Bronchial epithelial cell (primary cell): ENCODE data around the gene PTPN20. TPM values are rescaled to one million over a fixed set of nuclear protein-coding genes. Genes with fewer than 3 reads are reported as not detected.
"Not testable (repeated sequence)": the region's sequence is repeated elsewhere in the genome, so short reads cannot be mapped to it uniquely, and the experiment has no call there.

Experiments
- DNase-seq: peaks from one replicate; pipeline ENCODE4 v3.0.0-alpha.2; 2010; ENCODE audit warnings: low read depth
- FAIRE-seq: peaks from 2 replicates; lab custom pipeline; 2011; peaks lifted over from hg19 to GRCh38; lab: Jason Lieb, UNC
- H3K27me3 ChIP-seq: 2 replicates; pipeline ENCODE4 v1.5.1; 2011; ENCODE audit warnings: low read length; ENCODE audit not compliant: control insufficient read depth, insufficient read depth
- H3K36me3 ChIP-seq: 2 replicates; pipeline ENCODE4 v1.5.1; 2011; ENCODE audit warnings: low read length; ENCODE audit not compliant: control insufficient read depth, insufficient read depth
- H3K4me3 ChIP-seq: 2 replicates; pipeline ENCODE4 v1.5.1; 2011; ENCODE audit warnings: mild to moderate bottlenecking, low read depth, low read length, control low read depth
- total RNA-seq: library from RNA; depleted of rRNA; stranded (reverse); fragments of >200 nt; gene quantifications from 2 replicates; pipeline ENCODE4 v1.2.1, GENCODE V29; 2014

Gene PTPN20, protein sequence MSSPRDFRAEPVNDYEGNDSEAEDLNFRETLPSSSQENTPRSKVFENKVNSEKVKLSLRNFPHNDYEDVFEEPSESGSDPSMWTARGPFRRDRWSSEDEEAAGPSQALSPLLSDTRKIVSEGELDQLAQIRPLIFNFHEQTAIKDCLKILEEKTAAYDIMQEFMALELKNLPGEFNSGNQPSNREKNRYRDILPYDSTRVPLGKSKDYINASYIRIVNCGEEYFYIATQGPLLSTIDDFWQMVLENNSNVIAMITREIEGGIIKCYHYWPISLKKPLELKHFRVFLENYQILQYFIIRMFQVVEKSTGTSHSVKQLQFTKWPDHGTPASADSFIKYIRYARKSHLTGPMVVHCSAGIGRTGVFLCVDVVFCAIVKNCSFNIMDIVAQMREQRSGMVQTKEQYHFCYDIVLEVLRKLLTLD
- 2.1 and 2.9 TPM in 2 replicates for total RNA-seq

DNA sequence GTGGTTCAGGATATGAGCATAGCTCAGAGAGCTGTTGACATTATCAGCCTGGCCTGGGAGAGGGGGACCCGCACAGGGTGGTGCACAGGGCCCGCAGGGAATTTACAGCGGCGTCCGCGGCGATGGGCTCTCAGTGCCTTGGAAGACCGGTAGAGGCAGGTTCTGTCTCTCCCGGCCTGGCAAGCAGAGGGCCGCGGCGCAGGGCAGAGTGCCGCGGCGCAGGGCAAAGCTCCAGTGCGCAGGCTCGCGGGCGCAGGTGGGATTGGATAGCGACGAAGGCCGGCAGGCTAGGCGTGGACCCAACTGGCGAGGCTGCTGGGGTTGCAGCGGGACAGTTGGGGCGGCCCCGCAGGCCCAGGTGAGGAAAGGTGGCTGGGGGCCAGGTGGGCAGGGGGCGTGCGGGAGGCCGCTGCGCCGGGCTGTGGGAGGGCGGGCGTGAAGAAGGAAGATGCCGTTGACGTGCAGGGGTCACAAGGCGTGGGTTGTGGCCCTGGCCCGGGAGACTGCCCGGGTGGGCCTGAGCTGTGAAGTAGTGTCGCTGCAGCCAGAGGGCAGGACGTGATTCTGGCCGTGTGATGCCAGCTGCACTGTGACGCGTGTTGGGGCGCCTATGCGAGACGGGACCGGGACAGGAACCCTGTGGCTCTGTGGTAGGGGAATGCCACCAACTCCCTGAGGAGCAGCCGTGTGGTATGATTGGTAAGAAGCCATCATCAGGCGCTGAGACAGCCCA is at the start of gene PTPN20:
TSS of gene PTPN20 (plus strand) at position 285 of the 733 bp plus-strand sequence. CDS start 21,072 bp downstream, outside the sequence.
- not testable (repeated sequence) for H3K4me3 ChIP-seq, H3K27me3 ChIP-seq, FAIRE-seq, H3K36me3 ChIP-seq
- peak; percentile 3 for DNase-seq

DNA sequence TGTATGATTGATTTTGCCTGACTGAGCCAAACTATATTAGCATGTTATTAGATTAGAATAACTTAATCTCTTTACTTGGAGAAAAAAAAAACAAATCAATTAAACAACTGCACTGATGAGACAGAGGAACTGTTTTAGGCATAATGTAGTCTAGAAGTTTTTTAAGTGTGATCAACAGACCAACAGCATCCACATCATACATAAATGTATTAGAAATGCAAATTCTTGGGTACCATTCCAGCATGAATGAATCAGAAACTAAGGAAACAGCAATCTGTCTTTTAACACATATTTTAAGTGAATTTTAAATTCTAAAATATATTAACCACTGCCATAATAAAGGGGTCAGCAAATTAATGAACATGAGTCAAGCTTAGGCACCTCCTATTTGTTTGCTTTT is 41.5 kb upstream of the PTPN20 start:
- not testable (repeated sequence) for H3K4me3 ChIP-seq, H3K36me3 ChIP-seq, DNase-seq, FAIRE-seq, H3K27me3 ChIP-seq

DNA sequence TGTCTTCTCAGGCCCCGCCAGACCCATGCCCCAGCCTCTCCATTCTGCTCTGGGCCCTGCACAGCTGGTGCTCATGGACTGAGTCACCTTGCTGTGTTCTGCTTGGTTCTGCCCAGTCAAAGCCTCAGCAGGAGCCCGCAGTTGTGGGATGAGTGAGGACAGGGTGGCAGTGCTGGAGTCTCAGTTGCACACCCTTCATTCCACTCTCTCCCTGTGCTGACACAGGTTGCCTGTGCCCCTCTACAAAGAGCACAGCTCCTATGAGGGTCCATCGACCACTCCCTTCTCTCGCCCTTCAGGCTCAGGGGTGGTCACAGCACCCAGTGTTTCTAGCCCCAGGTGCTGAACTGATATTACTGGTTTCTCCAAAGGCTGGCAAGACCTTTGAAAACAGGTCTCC is 39.6 kb upstream of the PTPN20 start:
- H3K4me3 ChIP-seq, DNase-seq, FAIRE-seq, H3K27me3 ChIP-seq, H3K36me3 ChIP-seq: not testable (repeated sequence)

DNA sequence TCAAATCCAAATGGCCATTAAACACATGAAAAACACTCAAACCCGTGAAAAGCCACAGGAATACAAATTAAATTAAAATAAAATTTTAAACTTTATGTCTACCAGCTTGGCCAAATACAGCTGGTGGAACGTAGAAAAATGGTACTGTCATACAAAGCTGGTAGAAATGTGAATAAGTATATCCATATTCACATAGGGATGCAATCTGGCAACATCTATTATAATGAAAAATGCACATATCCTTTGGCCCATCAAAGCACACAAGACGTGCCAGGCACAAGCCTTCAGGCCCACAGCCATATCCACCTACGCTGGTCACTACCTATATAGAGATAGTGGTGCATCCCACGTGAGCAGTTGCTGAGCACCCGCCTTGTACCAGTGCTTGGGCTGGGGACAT is 35.9 kb upstream of the PTPN20 start:
- FAIRE-seq, result not testable (repeated sequence)

DNA sequence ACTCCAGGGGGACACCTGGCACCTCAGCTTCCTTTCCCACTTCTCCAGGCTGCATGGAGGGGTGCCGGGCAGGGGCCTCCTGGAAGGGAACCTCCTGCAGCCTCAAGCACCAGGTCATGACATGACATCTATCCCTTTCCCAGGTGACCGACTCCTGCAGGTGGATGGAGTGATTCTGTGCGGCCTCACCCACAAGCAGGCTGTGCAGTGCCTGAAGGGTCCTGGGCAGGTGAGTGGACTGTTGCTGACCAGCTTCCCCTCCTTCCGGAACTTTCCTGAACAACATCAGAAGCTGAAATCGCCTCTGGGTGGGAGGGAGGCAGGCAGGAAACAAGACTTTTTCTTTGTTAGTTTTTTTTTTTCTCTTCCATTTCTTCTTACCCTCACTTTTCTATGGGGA is 34.5 kb upstream of the PTPN20 start:
- not testable (repeated sequence) for H3K4me3 ChIP-seq, H3K27me3 ChIP-seq, H3K36me3 ChIP-seq, DNase-seq, FAIRE-seq

More for the DNA sequence above, 35.9 kb upstream of the PTPN20 start:
- not testable (repeated sequence) for H3K4me3 ChIP-seq, H3K27me3 ChIP-seq, DNase-seq, H3K36me3 ChIP-seq

DNA sequence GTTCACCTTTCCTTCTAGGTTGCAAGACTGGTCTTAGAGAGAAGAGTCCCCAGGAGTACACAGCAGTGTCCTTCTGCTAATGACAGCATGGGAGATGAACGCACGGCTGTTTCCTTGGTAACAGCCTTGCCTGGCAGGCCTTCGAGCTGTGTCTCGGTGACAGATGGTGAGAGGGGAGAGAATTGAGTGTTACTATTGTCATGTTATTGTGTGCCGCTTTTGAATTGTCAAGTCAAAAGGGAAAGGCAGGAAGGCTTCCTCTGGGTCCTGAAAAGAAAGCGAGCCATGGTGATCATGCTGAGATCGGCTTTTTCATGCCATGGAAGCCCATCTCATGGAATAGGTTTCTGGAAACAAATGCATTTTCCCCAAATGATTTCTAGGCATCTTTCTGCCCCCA is 32.5 kb upstream of the PTPN20 start:
- not testable (repeated sequence) for FAIRE-seq, H3K4me3 ChIP-seq, DNase-seq, H3K36me3 ChIP-seq, H3K27me3 ChIP-seq

DNA sequence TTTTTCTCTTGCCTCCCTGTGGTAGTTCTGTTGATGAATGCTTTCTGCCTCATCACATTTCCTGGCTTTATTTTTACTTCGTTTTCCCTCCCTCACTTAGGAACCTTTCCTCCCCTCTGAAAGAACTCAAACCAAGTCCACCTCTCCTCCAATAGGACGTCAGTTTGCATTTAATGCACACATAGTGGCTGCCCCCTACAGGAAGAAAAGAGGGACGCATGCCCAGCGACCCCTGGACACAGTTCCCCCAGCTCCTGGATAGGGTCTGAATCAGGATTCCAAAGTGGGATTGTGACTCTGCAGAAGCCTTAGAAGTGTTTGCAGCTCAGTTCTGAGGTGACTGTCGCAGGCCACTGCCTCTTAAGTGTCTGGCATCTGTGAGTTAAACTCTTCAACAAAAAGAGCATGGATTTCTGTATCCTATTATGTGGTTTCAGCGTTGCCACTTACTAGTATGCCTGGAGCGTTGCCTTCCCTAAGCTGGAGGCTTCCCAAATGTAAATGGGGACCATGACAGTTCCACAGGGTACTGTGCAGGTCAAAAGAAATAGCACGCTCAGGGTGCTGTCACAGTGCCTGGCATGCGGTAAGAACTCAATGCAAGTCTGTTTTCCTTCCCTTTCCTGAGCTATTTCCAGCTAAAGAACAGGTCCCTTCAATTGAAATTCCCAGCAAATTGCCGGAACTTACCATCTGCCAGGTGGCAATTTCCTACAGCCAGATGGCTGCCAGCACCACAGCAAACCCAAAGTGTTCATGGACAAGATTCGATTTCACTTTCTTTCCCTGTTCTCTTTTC is 20.2 kb upstream of the PTPN20 start:
- DNase-seq, H3K4me3 ChIP-seq, H3K27me3 ChIP-seq, FAIRE-seq, H3K36me3 ChIP-seq: not testable (repeated sequence)

DNA sequence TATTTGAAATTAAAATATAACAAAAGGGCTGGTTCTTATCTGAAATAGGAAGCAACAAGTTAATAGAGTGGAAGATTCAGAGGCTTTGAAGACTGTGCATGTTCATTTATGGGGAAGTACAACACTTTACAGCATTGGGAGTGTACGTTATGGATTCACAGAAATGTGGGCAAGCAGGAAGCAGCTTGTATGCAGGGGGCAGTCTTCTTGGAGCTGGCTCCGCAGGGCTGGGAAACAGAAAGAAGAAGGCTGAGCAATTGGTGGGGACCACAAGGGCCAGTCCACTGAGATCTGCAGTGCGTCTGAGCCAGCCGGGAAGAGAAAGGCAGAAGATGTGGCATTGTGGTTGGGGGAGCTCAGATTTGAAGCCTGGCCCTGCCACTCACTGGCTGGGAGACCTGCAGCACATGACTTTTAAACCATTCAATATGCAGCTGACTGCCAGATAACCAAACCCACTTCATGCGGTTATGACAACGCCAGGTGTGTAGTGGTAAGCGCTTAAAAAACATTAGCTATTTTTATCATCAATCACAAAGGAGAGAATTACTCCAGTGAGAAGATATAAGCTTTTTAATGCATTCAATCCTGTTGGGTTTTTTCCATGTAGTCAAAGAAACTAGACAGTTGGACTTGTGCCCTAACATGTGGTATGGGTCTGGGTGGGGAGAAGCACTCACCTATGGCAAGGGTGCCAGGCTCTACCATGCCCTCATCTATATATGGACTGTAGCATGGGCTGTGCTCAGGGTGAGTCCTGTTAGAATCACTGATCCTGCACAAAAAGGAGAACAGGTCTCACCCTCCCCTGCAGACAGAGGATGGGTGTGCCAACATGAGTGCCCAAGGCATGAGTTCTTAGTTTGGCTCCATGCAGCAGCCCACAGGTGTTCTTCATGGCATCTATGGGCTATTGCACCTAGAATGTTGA is 14.2 kb upstream of the PTPN20 start:
- FAIRE-seq, H3K36me3 ChIP-seq, H3K27me3 ChIP-seq, DNase-seq, H3K4me3 ChIP-seq: not testable (repeated sequence)

DNA sequence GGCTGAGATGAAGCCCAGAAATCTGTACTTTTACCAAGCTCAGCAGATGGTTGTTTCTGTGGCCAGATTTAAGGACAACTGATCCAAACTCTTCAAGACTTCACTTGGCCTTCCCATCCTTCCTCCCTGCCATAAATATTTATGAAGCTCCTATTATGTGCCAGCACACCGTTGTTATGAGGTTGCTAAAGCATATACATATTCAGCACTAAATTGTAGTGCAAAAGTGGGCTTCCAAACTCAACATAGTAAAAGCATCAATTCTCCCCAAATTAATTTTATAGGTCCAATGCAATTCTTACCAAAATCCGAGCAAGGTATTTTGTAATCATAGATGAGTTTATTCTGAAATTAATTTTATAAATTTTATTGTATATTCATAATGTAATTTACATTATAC is 10.0 kb upstream of the PTPN20 start:
- H3K27me3 ChIP-seq, H3K4me3 ChIP-seq, FAIRE-seq, H3K36me3 ChIP-seq, DNase-seq: not testable (repeated sequence)

DNA sequence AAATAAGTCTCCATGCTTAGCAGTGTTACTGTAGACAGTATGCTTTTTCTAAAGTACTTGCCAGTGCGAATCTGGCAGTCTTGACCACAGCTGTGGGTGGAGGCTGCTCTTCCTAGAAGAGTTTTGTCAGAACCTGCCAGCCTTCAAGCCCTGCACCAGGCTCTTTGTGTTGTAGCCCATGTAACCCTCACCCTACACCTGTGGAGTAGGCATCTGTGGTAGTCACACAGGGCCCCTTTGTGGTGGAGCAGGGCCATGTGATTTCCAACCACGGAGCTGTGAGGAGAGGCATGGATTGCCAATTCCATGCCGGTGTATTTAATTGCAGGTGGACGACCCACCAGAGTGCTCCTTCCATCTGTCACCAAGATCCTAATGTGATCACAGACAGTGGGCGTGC is 7.4 kb upstream of the PTPN20 start:
- DNase-seq, H3K4me3 ChIP-seq, FAIRE-seq, H3K36me3 ChIP-seq, H3K27me3 ChIP-seq: not testable (repeated sequence)

DNA sequence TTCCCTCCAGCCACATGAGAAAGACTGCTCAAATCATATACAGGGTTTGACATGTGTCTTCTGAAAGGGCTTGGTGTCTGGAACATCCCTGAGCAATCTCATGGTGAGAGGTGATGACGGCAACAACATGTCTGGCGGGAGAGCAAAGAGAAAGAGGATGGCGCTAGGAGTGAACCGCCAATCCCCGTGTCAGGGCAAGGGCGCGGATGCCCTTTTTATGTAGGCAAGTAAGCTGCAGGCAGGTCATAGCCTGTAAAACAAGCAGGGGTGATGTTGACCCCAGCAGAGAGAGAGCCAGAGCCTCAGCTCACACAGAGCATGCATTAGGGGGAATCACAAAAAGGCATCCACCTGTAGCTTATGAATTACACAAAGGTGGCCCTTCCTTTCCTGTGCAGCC is 4.9 kb upstream of the PTPN20 start:
- not testable (repeated sequence) for H3K4me3 ChIP-seq, H3K36me3 ChIP-seq, DNase-seq, H3K27me3 ChIP-seq, FAIRE-seq

DNA sequence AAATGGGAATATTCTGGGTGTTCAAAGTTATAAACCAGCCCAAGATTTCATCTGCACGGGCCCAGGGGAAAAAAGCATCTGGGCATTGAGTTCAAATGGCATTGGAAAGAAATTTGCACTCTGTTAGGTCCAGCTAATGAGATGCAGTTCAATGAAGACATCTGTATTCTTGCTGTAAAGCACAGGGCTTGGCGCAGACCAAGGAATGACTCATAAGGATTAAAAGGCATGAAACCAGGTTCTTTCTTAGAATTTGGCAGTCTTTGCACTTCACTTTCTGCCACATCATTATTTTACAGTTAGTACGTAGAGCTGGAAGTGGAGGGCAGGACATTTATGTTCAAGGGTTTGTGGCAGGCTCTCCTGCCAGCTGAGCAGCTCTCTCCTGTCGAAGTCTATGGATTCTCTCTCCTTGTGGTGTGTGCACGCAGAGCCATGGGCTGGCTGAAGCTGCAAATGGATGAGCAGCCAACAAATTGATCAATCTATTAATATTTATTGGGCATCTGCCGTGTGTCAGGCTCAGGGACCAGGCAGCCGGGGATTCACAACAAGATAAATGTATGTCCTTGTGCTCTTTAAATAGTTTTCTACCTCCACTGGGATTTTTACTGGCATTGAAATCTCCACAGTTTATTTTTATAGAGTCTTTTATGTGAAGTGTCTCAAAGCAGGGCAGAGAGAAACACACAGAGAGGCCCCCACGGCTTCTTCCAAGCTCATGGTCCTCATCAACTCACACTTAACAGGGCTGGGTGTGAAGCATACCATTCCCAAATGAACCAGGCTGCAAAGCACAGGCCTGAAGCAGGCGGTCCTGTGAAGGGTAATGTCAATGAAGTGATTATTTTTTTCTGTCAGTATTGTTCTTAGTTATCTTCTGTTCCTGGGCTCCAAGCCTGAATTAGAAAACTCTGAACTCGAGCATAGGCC is 3.8 kb upstream of the PTPN20 start:
- not testable (repeated sequence) for FAIRE-seq, H3K4me3 ChIP-seq, H3K27me3 ChIP-seq, H3K36me3 ChIP-seq, DNase-seq
